ENCODE results near the gene CEND1. TPM values are rescaled to one million over a fixed set of nuclear protein-coding genes. Genes with fewer than 3 reads are reported as not detected.

The CEND1 gene
- total and polyA plus RNA-seq, 2 of the 13 experiments (the other 11 are each of a cell fraction or from before 2014, with no cell fraction given), result not detected

GRCh38 chr11:820655-821511 lies 31.0 kb upstream of the CEND1 start:
- FAIRE-seq, result peak; percentile 8
- peak overlapping the region; percentile 92 for H3K27ac ChIP-seq (ENCODE audit: extremely low read length, insufficient read depth, low read length)
- in situ Hi-C loops (cut with HindIII; ENCODE audit: extremely low pct_ligation_motif_present, low pct_unique_long_range_greater_than_20kb), result no loop called here
- POLR2A ChIA-PET, result interaction anchor here (1.6 to 9.2 kb wide), 10 partner anchors 8 to 245 kb away, joined by 8 to 264 read pairs (median 24); partner anchors contain the start of genes CD151, CRACR2B, EPS8L2 and PHRF1
- peak overlapping the region; percentile 98 for H3K4me2 ChIP-seq (ENCODE audit: low read depth, low read length)
- H3K9ac ChIP-seq (ENCODE audit: insufficient read depth, low read depth, low read length), result peak overlapping the region; percentile 92
- no peaks in the 10 kb centered on the region; a peak in 1 of 5 replicates for H3K27me3 ChIP-seq (ENCODE audit: control insufficient read depth in 1 of 2, insufficient read depth in 2 of 2, low read length in 2 of 2)
- H4K20me1 ChIP-seq (ENCODE audit: insufficient read depth, low read length), result peaks cover 20% of the 10 kb centered on the region
- ATAC-seq, result peak; percentile 32
- BruUV-seq (replicated peaks), result no TSS peak
- H3K4me1 ChIP-seq (ENCODE audit: insufficient read depth, low read length), result peaks cover 35% of the 10 kb centered on the region
- no peaks in the 10 kb centered on the region for H3K9me3 ChIP-seq (ENCODE audit: low read length)
- H3K4me3 ChIP-seq (replicated peaks in 1 of 3; ENCODE audit: insufficient read depth in 1 of 3, low read depth in 2 of 3, low read length in 3 of 3), result peak overlapping the region; percentile 80 to 98 (median 94)
- peaks cover 8 to 22% of the 10 kb centered on the region in 2 experiments; a peak in 4 of 5 replicates for H3K36me3 ChIP-seq (replicated peaks in 1 of 2; ENCODE audit: control insufficient read depth in 1 of 2, insufficient read depth in 2 of 2, low read length in 2 of 2)
- peaks cover 20% of the 10 kb centered on the region for H3K79me2 ChIP-seq (ENCODE audit: insufficient read depth, low read length)
- no peak overlapping the region for H2AFZ ChIP-seq (ENCODE audit: low read length)
- CTCF ChIA-PET (ENCODE audit: low intra/inter-chr PET ratio, low total read pairs), result no interaction called here
- WGBS (ENCODE audit: low lambda C conversion rate), result 44% methylated on average over 3 of the region's 11 CpGs
- DNase-seq (ENCODE audit: low spot score), result peak; percentile 70
- intact Hi-C loops (cut with micrococcal nuclease; ENCODE audit: unreplicated experiment), result no loop called here
- TF ChIP-seq ASH2L (IDR thresholded peaks at IDR 0.05; ENCODE audit: insufficient read length, low read depth, low read length), result no peak
- 0 out of 2 replicates have a peak, but pooled peaks have one; percentile 38 for TF ChIP-seq MIER3 (CRISPR knock-in tag; IDR thresholded peaks at IDR 0.05; ENCODE audit: borderline replicate concordance)
- TF ChIP-seq GABPB1 (CRISPR knock-in tag; IDR thresholded peaks at IDR 0.05), result 0 out of 2 replicates have a peak, but pooled peaks have one; percentile 28
- peak; percentile 32 for TF ChIP-seq XRCC5 (optimal IDR thresholded peaks at IDR 0.05; ENCODE audit: low read length)
- 0 out of 2 replicates have a peak, but pooled peaks have one; percentile 12 for TF ChIP-seq NCOA2 (CRISPR knock-in tag; IDR thresholded peaks at IDR 0.05)
- TF ChIP-seq SPEN (CRISPR knock-in tag; IDR thresholded peaks at IDR 0.05; ENCODE audit: low read depth), result no peak
- peak; percentile 41; the same call in 1 of the 2 replicates for TF ChIP-seq UBTF (CRISPR knock-in tag; IDR thresholded peaks at IDR 0.05)
- peak; percentile 87; the same call in 1 of the 2 replicates for TF ChIP-seq TFAP4 (IDR thresholded peaks at IDR 0.05; ENCODE audit: borderline replicate concordance, low read depth)
- no peak for TF ChIP-seq ZNF879 (CRISPR knock-in tag; IDR thresholded peaks at IDR 0.05)
- peak; percentile 93 for TF ChIP-seq HNRNPL (IDR thresholded peaks at IDR 0.05; ENCODE audit: low read depth, low read length)
- TF ChIP-seq CEBPG (CRISPR knock-in tag; IDR thresholded peaks at IDR 0.05), result peak; percentile 76
- TF ChIP-seq ZNF263 (CRISPR knock-in tag; IDR thresholded peaks at IDR 0.05), result peak; percentile 77; the same call in 1 of the 2 replicates
- TF ChIP-seq TEAD3 (CRISPR knock-in tag; optimal IDR thresholded peaks at IDR 0.05; ENCODE audit: borderline replicate concordance), result peak; percentile 76
- 0 out of 2 replicates have a peak, but pooled peaks have one; percentile 27 for TF ChIP-seq HDAC1 (CRISPR knock-in tag; IDR thresholded peaks at IDR 0.05)
- TF ChIP-seq FOSL1 (CRISPR knock-in tag; IDR thresholded peaks at IDR 0.05; ENCODE audit: borderline replicate concordance), result peak; percentile 66; the same call in 1 of the 2 replicates
- TF ChIP-seq SAP130 (CRISPR knock-in tag; IDR thresholded peaks at IDR 0.05; ENCODE audit: low read depth), result peak; percentile 84
- TF ChIP-seq HNF4G (IDR thresholded peaks at IDR 0.05; ENCODE audit: borderline replicate concordance, low read depth, low read length), result peak; percentile 32; the same call in 1 of the 2 replicates
- no peak for TF ChIP-seq HNF4G (CRISPR knock-in tag; IDR thresholded peaks at IDR 0.05; ENCODE audit: borderline replicate concordance, low read depth)

All from HepG2 (cell line).